Measurements from ENCODE around the gene FBXO8. TPM values are rescaled to one million over a fixed set of nuclear protein-coding genes. Genes with fewer than 3 reads are reported as not detected.
"Not testable (repeated sequence)": the region's sequence is repeated elsewhere in the genome, so short reads cannot be mapped to it uniquely, and the experiment has no call there.

FBXO8 gene
- total RNA-seq, 1 donor from 2014 or later = 17.7 TPM

DNA sequence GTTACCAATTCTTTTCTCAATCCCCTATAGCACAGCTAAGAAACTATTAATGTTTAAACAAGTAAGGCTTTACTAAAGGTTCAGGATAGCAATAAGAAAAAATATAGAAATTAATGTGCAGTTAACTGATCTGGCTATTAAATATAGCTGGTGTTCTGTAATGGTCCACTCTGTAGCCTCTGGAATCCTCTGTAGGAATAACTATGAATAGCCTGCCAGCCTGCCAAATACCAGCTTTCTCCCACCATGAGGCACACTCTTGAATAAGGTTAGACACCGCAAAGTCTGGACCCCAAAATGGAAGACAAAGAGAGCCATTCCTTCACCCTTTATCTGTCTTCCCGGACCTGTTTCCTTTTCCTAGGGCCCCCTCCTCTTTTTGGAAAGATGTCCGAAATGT, 30.8 kb upstream of the FBXO8 start:
- TF ChIP-seq, protein P1, sequence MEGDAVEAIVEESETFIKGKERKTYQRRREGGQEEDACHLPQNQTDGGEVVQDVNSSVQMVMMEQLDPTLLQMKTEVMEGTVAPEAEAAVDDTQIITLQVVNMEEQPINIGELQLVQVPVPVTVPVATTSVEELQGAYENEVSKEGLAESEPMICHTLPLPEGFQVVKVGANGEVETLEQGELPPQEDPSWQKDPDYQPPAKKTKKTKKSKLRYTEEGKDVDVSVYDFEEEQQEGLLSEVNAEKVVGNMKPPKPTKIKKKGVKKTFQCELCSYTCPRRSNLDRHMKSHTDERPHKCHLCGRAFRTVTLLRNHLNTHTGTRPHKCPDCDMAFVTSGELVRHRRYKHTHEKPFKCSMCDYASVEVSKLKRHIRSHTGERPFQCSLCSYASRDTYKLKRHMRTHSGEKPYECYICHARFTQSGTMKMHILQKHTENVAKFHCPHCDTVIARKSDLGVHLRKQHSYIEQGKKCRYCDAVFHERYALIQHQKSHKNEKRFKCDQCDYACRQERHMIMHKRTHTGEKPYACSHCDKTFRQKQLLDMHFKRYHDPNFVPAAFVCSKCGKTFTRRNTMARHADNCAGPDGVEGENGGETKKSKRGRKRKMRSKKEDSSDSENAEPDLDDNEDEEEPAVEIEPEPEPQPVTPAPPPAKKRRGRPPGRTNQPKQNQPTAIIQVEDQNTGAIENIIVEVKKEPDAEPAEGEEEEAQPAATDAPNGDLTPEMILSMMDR (conservative IDR thresholded peaks at IDR 0.05) = no peak
- Mint-ChIP-seq H3K9me3 (no peaks in the 10 kb centered on the region), H3K27me3 (no peaks in the 10 kb centered on the region), H3K27ac (no peak overlapping the region), H3K36me3 (peaks cover 5% of the 10 kb centered on the region), H3K4me3 (no peak overlapping the region), H3K4me1 (ENCODE audit: unreplicated experiment) (no peaks in the 10 kb centered on the region)
- DNase-seq (ENCODE audit: extremely low spot score, unreplicated experiment) = no peak

DNA sequence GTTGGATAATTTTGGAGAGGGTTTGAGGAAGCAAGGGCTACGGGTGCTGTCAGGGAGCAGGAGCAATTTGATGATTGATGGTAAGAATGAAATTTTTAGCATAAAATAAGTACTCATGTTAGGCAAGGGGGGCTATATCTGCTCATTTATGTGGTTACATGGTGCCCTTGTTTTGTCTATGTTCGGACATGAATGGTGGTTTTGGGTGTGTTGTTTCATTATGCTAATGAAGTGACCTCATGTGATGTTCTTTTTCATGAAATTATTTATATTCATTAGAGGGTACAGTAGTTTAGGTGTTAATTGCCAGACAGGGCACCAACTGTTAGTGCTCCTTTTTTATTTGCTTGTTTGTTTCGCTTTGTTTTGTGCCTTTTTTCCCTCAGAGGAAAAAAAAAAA, 29.5 kb upstream of the FBXO8 start:
- H3K36me3 Mint-ChIP-seq = peaks cover 10% of the 10 kb centered on the region
- no peak for DNase-seq (ENCODE audit: extremely low spot score, unreplicated experiment)
- H3K27ac Mint-ChIP-seq = no peak overlapping the region
- no peaks in the 10 kb centered on the region for H3K9me3 Mint-ChIP-seq
- H3K4me1 Mint-ChIP-seq (ENCODE audit: unreplicated experiment) = no peaks in the 10 kb centered on the region
- TF ChIP-seq, protein P1 (conservative IDR thresholded peaks at IDR 0.05) = no peak
- H3K27me3 Mint-ChIP-seq = no peaks in the 10 kb centered on the region
- no peak overlapping the region for H3K4me3 Mint-ChIP-seq

DNA sequence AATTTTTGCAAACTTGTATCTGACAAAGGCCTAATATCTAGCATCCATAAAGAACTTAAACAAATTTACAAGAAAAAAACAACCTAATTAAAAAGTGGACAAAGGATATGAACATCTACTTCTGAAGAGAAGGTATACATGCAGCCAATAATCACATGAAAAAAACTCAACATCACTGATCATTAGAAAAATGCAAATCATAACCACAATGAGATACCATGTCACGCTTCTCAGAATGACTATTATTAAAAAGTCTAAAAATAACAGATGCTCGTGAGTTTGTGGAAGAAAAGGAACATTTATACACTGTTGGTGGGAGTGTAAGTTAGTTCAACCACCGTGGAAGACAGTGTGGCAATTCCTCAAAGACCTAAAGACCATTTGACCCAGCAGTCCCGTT, 24.2 kb upstream of the FBXO8 start:
- Mint-ChIP-seq H3K27me3 (no peaks in the 10 kb centered on the region), H3K4me1 (ENCODE audit: unreplicated experiment) (no peaks in the 10 kb centered on the region), H3K27ac (no peak overlapping the region), H3K4me3 (no peak overlapping the region), H3K9me3 (no peaks in the 10 kb centered on the region), H3K36me3 (peaks cover 13% of the 10 kb centered on the region)
- TF ChIP-seq, protein P1 (conservative IDR thresholded peaks at IDR 0.05) = no peak
- no peak for DNase-seq (ENCODE audit: extremely low spot score, unreplicated experiment)

DNA sequence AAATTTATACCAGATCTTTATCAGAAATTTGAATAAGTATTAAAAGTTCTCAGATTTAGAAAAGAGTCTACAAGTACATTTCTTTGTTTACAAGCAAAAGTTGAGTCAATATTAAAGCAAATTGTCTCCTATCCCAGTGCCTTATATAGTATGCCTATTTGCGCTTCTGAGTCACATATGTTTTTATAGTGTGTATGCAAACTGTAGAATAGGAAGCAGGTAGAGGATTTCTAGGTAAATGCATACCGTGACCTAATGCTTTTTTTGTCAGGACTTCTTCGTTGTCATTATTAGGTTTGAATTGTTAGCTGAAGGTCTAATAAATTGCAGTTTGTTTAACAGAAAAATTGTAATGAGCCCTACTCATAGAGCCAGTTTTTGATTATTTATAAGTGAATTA, 22.5 kb upstream of the FBXO8 start:
- H3K36me3 Mint-ChIP-seq = peaks cover 17% of the 10 kb centered on the region
- no peaks in the 10 kb centered on the region for H3K27me3 Mint-ChIP-seq
- H3K9me3 Mint-ChIP-seq = no peaks in the 10 kb centered on the region
- no peak for DNase-seq (ENCODE audit: extremely low spot score, unreplicated experiment)
- TF ChIP-seq, protein P1 (conservative IDR thresholded peaks at IDR 0.05) = no peak
- no peak overlapping the region for H3K27ac Mint-ChIP-seq
- no peaks in the 10 kb centered on the region for H3K4me1 Mint-ChIP-seq (ENCODE audit: unreplicated experiment)
- H3K4me3 Mint-ChIP-seq = no peak overlapping the region

DNA sequence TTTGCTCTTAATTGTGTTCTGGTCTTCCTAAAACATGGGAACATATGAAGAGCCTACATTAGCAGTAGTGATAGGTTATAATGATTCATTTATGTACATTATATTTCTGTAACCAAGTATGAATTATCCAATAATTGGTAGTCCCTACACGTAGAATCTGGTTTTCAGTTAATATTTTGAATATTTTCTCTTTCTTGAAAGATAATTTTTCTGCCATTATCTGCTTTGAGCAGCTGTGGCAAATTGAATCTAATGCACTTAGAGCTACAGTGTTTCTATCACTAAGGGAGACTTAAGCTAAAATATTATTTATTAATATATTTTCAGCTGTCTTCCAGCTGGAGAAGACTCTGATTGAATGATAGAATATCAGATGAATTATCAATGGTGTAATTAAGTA, 21.2 kb upstream of the FBXO8 start:
- H3K36me3 Mint-ChIP-seq = peaks cover 21% of the 10 kb centered on the region
- H3K27me3 Mint-ChIP-seq = no peaks in the 10 kb centered on the region
- no peak for DNase-seq (ENCODE audit: extremely low spot score, unreplicated experiment)
- no peaks in the 10 kb centered on the region for H3K4me1 Mint-ChIP-seq (ENCODE audit: unreplicated experiment)
- H3K9me3 Mint-ChIP-seq = no peaks in the 10 kb centered on the region
- H3K27ac Mint-ChIP-seq = no peak overlapping the region
- TF ChIP-seq, protein P1 (conservative IDR thresholded peaks at IDR 0.05) = no peak
- H3K4me3 Mint-ChIP-seq = no peak overlapping the region

DNA sequence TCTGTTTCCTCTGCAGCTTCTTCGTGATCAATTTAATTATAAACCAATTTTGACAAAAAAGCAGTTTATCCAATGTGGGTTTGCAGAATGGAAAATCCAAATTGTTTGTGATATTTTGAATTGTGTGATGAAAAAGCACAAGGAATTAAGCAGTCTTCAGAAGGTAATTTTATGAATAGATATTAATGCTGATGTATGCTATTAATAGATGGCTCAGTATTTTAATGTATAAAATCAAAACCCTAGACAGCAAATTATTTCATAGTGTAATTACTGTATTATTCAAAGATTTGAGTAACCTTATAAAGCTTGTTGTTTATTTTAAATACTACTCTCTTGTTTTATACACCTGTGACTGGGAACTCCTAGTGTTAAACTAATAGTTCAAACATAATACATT, 20.2 kb upstream of the FBXO8 start:
- no peaks in the 10 kb centered on the region for H3K9me3 Mint-ChIP-seq
- no peak for DNase-seq (ENCODE audit: extremely low spot score, unreplicated experiment)
- H3K4me3 Mint-ChIP-seq = no peak overlapping the region
- no peaks in the 10 kb centered on the region for H3K27me3 Mint-ChIP-seq
- H3K4me1 Mint-ChIP-seq (ENCODE audit: unreplicated experiment) = no peaks in the 10 kb centered on the region
- TF ChIP-seq, protein P1 (conservative IDR thresholded peaks at IDR 0.05) = no peak
- no peak overlapping the region for H3K27ac Mint-ChIP-seq
- H3K36me3 Mint-ChIP-seq = peaks cover 22% of the 10 kb centered on the region

DNA sequence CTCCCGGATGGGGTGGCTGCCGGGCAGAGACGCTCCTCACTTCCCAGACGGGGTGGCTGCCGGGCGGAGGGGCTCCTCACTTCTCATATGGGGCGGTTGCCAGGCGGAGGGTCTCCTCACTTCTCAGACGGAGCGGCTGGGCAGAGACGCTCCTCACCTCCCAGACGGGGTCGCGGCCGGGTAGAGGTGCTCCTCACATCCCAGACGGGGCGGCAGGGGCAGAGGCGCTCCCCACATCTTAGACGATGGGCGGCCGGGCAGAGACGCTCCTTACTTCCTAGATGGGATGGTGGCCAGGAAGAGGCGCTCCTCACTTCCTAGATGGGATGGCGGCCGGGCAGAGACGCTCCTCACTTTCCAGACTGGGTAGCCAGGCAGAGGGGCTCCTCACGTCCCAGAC, 11.7 kb upstream of the FBXO8 start:
- not testable (repeated sequence) for H3K9me3 Mint-ChIP-seq; H3K4me3 Mint-ChIP-seq; H3K27ac Mint-ChIP-seq; H3K27me3 Mint-ChIP-seq; DNase-seq (ENCODE audit: extremely low spot score, unreplicated experiment); H3K4me1 Mint-ChIP-seq (ENCODE audit: unreplicated experiment)
- H3K36me3 Mint-ChIP-seq = peaks cover 40% of the 10 kb centered on the region

DNA sequence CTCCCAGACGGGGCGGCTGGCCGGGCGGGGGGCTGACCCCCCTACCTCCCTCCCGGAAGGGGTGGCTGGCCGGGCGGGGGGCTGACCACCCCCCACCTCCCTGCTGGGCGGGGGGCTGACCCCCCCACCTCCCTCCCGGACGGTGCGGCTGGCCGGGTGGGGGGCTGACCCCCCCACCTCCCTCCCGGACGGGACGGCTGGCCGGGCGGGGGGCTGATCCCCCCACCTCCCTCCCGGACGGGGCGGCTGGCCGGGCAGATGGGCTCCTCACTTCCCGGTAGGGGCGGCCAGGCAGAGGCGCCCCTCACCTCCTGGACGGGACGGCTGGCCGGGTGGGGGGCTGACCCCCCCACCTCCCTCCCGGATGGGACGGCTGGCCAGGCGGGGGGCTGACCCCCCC, 11.2 kb upstream of the FBXO8 start:
- not testable (repeated sequence) for H3K9me3 Mint-ChIP-seq; H3K4me1 Mint-ChIP-seq (ENCODE audit: unreplicated experiment); H3K4me3 Mint-ChIP-seq; H3K27me3 Mint-ChIP-seq; DNase-seq (ENCODE audit: extremely low spot score, unreplicated experiment); H3K27ac Mint-ChIP-seq
- H3K36me3 Mint-ChIP-seq = peaks cover 36% of the 10 kb centered on the region

All from type B pancreatic cell (in vitro differentiated cells).